B cell (primary cell): Measurements from ENCODE around the gene NOS3.

Experiments
- CTCF ChIP-seq: fragments of 200-600 bp; IDR thresholded peaks from one replicate; pipeline ENCODE4 v1.8.0; 2022; ENCODE audit warnings: antibody characterized with exemption, mild to moderate bottlenecking
- EZH2 ChIP-seq: IDR thresholded peaks from 2 replicates; pipeline ENCODE4 v1.6.1; 2012; ENCODE audit warnings: borderline replicate concordance, low read depth, mild to moderate bottlenecking, moderate library complexity, low read length; ENCODE audit not compliant: insufficient read depth, poor library complexity, severe bottlenecking

- no peak for TF ChIP-seq CTCF
- no peak for TF ChIP-seq EZH2
Measured at GRCh38 chr7:150996376-150997074, 5.7 kb downstream of the NOS3 start.
